GM12872 (cell line): ENCODE data around the gene SYVN1.

Experiments
- CTCF ChIP-seq: IDR thresholded peaks from 3 replicates; pipeline ENCODE4 v1.5.1; 2011; ENCODE audit warnings: low read depth, mild to moderate bottlenecking, low read length, moderate library complexity; ENCODE audit not compliant: insufficient read depth

SYVN1 gene

GRCh38 chr11:65134240-65134951 lies at the start of gene SYVN1:
Gene SYVN1 (minus strand): TSS chr11:65134519. CDS start chr11:65133601, 918 bp downstream.
- no peak for TF ChIP-seq CTCF

- TF ChIP-seq CTCF = no peak
Observed at GRCh38 chr11:65183201-65183891, 49.0 kb upstream of the SYVN1 start.

- TF ChIP-seq CTCF = no peak
Observed at GRCh38 chr11:65182258-65183170, 48.2 kb upstream of the SYVN1 start.

GRCh38 chr11:65181569-65182257 lies 47.4 kb upstream of the SYVN1 start, which contains the start of gene CAPN1:
Gene CAPN1 (plus strand): TSS chr11:65181928. CDS start chr11:65182702, 774 bp downstream.
- no peak for TF ChIP-seq CTCF

- peak; percentile 62 for TF ChIP-seq CTCF
Observed at GRCh38 chr11:65180877-65181568, 46.7 kb upstream of the SYVN1 start.

GRCh38 chr11:65172600-65172999 lies 38.3 kb upstream of the SYVN1 start:
- TF ChIP-seq CTCF = no peak
